Activated T-cell treated with anti-CD3 and anti-CD28 coated beads, Interleukin-2, amount 50 U/mL, for 4 hours (primary cell): ENCODE measurements around the gene JAG1. TPM values are rescaled to one million over a fixed set of nuclear protein-coding genes. Genes with fewer than 3 reads are reported as not detected.
"Not testable (repeated sequence)": the region's sequence is repeated elsewhere in the genome, so short reads cannot be mapped to it uniquely, and the experiment has no call there.

Source experiments
- ATAC-seq, 2 donors: fragments of 200-7000 bp; cut with Tn5 transposase; one replicate each; pipeline ENCODE4 v1.10.0; 2021
- DNase-seq: peaks from one replicate; pipeline ENCODE4 v3.0.0-alpha.2; 2020
- H3K27me3 Mint-ChIP-seq: one replicate; pipeline ENCODE4 v1.8.0; 2021; ENCODE audit warnings: low read depth, mixed read lengths
- H3K36me3 Mint-ChIP-seq: one replicate; pipeline ENCODE4 v1.8.0; 2022; ENCODE audit warnings: mixed read lengths; ENCODE audit not compliant: insufficient read depth
- H3K4me1 Mint-ChIP-seq: one replicate; pipeline ENCODE4 v1.8.0; 2021; ENCODE audit warnings: low read depth, mixed read lengths
- H3K4me3 Mint-ChIP-seq: one replicate; pipeline ENCODE4 v1.8.0; 2021; ENCODE audit warnings: mild to moderate bottlenecking, moderate library complexity, mixed read lengths
- H3K9me3 Mint-ChIP-seq: one replicate; pipeline ENCODE4 v1.8.0; 2021; ENCODE audit warnings: mixed read lengths
- total RNA-seq, 3 donors: library from RNA; stranded (reverse); gene quantifications; one replicate each; pipeline ENCODE4 v1.2.1, GENCODE V29; 2021

The JAG1 gene
- total RNA-seq, 3 donors from 2014 or later, result 0.33 to 0.47 (median 0.38) TPM

- H3K4me3 Mint-ChIP-seq, result no peak overlapping the region
- no peaks in the 10 kb centered on the region for H3K9me3 Mint-ChIP-seq
- ATAC-seq (no peak), DNase-seq (no peak)
- H3K27me3 Mint-ChIP-seq, result no peaks in the 10 kb centered on the region
- peaks cover 20% of the 10 kb centered on the region for H3K36me3 Mint-ChIP-seq
- peaks cover 5% of the 10 kb centered on the region for H3K4me1 Mint-ChIP-seq
Measured at GRCh38 chr20:10597637-10598036, 76.2 kb downstream of the JAG1 start.

- no peak overlapping the region for H3K4me3 Mint-ChIP-seq
- DNase-seq (no peak), ATAC-seq (no peak)
- peaks cover 5% of the 10 kb centered on the region for H3K4me1 Mint-ChIP-seq
- H3K9me3 Mint-ChIP-seq, result no peaks in the 10 kb centered on the region
- H3K36me3 Mint-ChIP-seq, result peaks cover 14% of the 10 kb centered on the region
- H3K27me3 Mint-ChIP-seq, result no peaks in the 10 kb centered on the region
Measured at GRCh38 chr20:10596710-10597121, 77.1 kb downstream of the JAG1 start.

GRCh38 chr20:10595985-10596384, 77.8 kb downstream of the JAG1 start:
- H3K4me1 Mint-ChIP-seq, result peaks cover 5% of the 10 kb centered on the region
- H3K36me3 Mint-ChIP-seq, result peaks cover 11% of the 10 kb centered on the region
- H3K27me3 Mint-ChIP-seq, result no peaks in the 10 kb centered on the region
- ATAC-seq (no peak), DNase-seq (no peak)
- no peak overlapping the region for H3K4me3 Mint-ChIP-seq
- H3K9me3 Mint-ChIP-seq, result no peaks in the 10 kb centered on the region

GRCh38 chr20:10595266-10595665, 78.5 kb downstream of the JAG1 start:
- H3K36me3 Mint-ChIP-seq, result peaks cover 11% of the 10 kb centered on the region
- H3K4me3 Mint-ChIP-seq, result no peak overlapping the region
- no peaks in the 10 kb centered on the region for H3K9me3 Mint-ChIP-seq

GRCh38 chr20:10594296-10594868, 79.4 kb downstream of the JAG1 start:
- DNase-seq, result no peak
- peaks cover 5% of the 10 kb centered on the region for H3K4me1 Mint-ChIP-seq
- peaks cover 11% of the 10 kb centered on the region for H3K36me3 Mint-ChIP-seq
- H3K4me3 Mint-ChIP-seq, result no peak overlapping the region
- ATAC-seq, result no peak
- no peaks in the 10 kb centered on the region for H3K27me3 Mint-ChIP-seq
- no peaks in the 10 kb centered on the region for H3K9me3 Mint-ChIP-seq

More at GRCh38 chr20:10595266-10595665, 78.5 kb downstream of the JAG1 start:
- DNase-seq (no peak), ATAC-seq (no peak)
- Mint-ChIP-seq H3K4me1 (peaks cover 5% of the 10 kb centered on the region), H3K27me3 (no peaks in the 10 kb centered on the region)

- H3K9me3 Mint-ChIP-seq, result no peaks in the 10 kb centered on the region
- no peak overlapping the region for H3K4me3 Mint-ChIP-seq
- DNase-seq (no peak), ATAC-seq (no peak)
- peaks cover under 1% of the 10 kb centered on the region for H3K36me3 Mint-ChIP-seq
- no peaks in the 10 kb centered on the region for H3K4me1 Mint-ChIP-seq
- no peaks in the 10 kb centered on the region for H3K27me3 Mint-ChIP-seq
Measured at GRCh38 chr20:10591946-10592521, 81.8 kb downstream of the JAG1 start.

GRCh38 chr20:10590950-10591671, 82.7 kb downstream of the JAG1 start:
- no peak for DNase-seq
- Mint-ChIP-seq H3K4me1 (no peaks in the 10 kb centered on the region), H3K27me3 (no peaks in the 10 kb centered on the region), H3K4me3 (no peak overlapping the region), H3K9me3 (no peaks in the 10 kb centered on the region), H3K36me3 (no peaks in the 10 kb centered on the region)
- ATAC-seq, result no peak

- H3K4me3 Mint-ChIP-seq, ATAC-seq, DNase-seq: not testable (repeated sequence)
Measured at GRCh38 chr20:10590446-10590845, 83.4 kb downstream of the JAG1 start.

More at GRCh38 chr20:10590446-10590845, 83.4 kb downstream of the JAG1 start:
- H3K9me3 Mint-ChIP-seq, H3K36me3 Mint-ChIP-seq, H3K27me3 Mint-ChIP-seq, H3K4me1 Mint-ChIP-seq: not testable (repeated sequence)

Other genes with a start within 250 kb of the JAG1 start
- gene MKKS, start 239.8 kb downstream of the JAG1 start, total RNA-seq, result 1 to 10 TPM; 5.5 to 6.2 (median 6.0) TPM
- gene SLX4IP, start 238.7 kb downstream of the JAG1 start, total RNA-seq, result 1 to 10 TPM; 3.8 to 4.7 (median 4.6) TPM